HFFc6 (cell line): ENCODE results near the gene ZNF543. TPM values are rescaled to one million over a fixed set of nuclear protein-coding genes. Genes with fewer than 3 reads are reported as not detected.
"Not testable (repeated sequence)": the region's sequence is repeated elsewhere in the genome, so short reads cannot be mapped to it uniquely, and the experiment has no call there.

Experiments used
- DNase-seq: peaks from one replicate; pipeline ENCODE4 v3.0.0-alpha.2; 2018
- H3K27ac Mint-ChIP-seq: 2 replicates; pipeline ENCODE4 v1.8.0; 2020; ENCODE audit warnings: mild to moderate bottlenecking, mixed read lengths
- H3K27me3 Mint-ChIP-seq: 2 replicates; pipeline ENCODE4 v1.8.0; 2021; ENCODE audit warnings: mild to moderate bottlenecking, moderate library complexity, mixed read lengths; ENCODE audit not compliant: insufficient read depth
- H3K36me3 Mint-ChIP-seq: 2 replicates; pipeline ENCODE4 v1.8.0; 2021; ENCODE audit warnings: low read depth, mixed read lengths
- H3K4me1 Mint-ChIP-seq: 2 replicates; pipeline ENCODE4 v1.8.0; 2020; ENCODE audit warnings: low read depth, mixed read lengths
- H3K4me3 Mint-ChIP-seq: 2 replicates; pipeline ENCODE4 v1.8.0; 2020; ENCODE audit warnings: mild to moderate bottlenecking, moderate library complexity, mixed read lengths
- H3K9me3 Mint-ChIP-seq: 2 replicates; pipeline ENCODE4 v1.8.0; 2020; ENCODE audit warnings: mild to moderate bottlenecking, mixed read lengths
- CTCF ChIP-seq: fragments of 200-600 bp; sonication (generic); IDR thresholded peaks from 2 replicates; pipeline ENCODE4 v1.5.0; 2021; ENCODE audit warnings: antibody characterized with exemption, mild to moderate bottlenecking
- long read RNA-seq: library from polyadenylated mRNA; unstranded; transcript quantifications from one replicate; pipeline ENCODE4 v2.0.0, GENCODE V29; 2019
- total RNA-seq, 6 experiments: library from RNA; stranded (reverse); fragmentation: NEBNext Ultra II Directional; extraction: Animal tissue kit (Norgen Biotek cat#: 25700); gene quantifications; 2 replicates in 1 of 6; 3 replicates in 5 of 6; pipeline ENCODE4 v1.2.3, GENCODE V29; 2021

Gene ZNF543
- total RNA-seq = 1 to 10 TPM; 4.6 to 5.2 (median 4.8) TPM
- long read RNA-seq = 0 reads

DNA sequence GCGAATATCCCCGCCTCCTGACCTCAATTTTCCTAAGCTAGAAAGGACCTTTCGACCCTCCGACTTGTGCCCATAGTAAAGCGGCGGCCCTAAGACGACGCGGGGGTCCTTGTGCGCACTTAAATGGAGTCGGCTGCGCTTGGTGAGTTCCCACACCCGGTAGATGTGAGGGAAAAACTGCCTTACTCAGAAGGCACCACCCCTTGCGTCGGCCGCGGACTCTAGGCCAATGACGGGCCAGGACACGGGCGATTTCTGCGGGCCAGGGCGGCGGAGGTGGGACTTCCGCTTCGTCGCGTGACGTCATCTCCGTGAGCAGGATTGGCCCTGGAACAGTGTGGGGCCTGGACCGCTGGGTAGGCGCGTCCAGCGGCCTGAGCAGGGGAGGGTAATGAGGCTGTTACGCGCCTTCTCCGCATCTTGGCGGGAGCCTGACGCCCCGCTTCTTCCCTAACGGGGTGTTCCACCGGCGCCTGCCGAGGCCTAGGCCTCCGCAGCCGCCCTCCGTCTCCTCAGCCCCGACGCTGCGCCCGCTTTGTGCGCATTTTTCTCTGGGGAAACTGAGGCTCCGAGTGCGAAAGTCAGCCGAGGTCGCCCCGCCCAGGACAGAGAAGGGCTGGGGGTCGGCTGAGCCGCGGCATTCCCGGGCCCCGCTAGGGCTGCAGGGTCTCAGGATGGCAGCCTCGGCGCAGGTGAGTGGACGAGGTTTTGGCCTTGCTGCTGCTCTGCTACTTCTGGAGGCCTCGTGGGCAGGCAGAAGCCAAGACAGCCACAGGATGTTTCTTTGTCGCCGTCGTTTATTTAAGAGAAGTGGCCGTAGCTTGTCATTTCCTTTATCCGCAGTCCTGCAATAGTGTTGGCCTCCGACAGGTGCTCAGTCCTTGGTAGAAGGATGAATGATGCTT is at the start of gene ZNF543:
Gene ZNF543 (plus strand): TSS at position 293 of the 905 bp plus-strand sequence. CDS start 382 bp downstream, at position 675.
- H3K9me3 Mint-ChIP-seq = no peaks in the 10 kb centered on the region
- DNase-seq = peak; percentile 92
- H3K4me1 Mint-ChIP-seq = peaks cover 28% of the 10 kb centered on the region
- H3K27ac Mint-ChIP-seq = peak within 1 kb of the TSS; percentile 96
- peaks cover 13% of the 10 kb centered on the region for H3K36me3 Mint-ChIP-seq
- peaks cover 8% of the 10 kb centered on the region for H3K27me3 Mint-ChIP-seq
- peak; percentile 30 for TF ChIP-seq CTCF
- peak within 1 kb of the TSS; percentile 98 for H3K4me3 Mint-ChIP-seq

GRCh38 chr19:57271280-57271679 is 49.0 kb upstream of the ZNF543 start:
- Mint-ChIP-seq H3K4me1 (peaks cover 41% of the 10 kb centered on the region), H3K27ac (no peak overlapping the region), H3K36me3 (peaks cover 16% of the 10 kb centered on the region), H3K27me3 (peaks cover 1% of the 10 kb centered on the region), H3K9me3 (no peaks in the 10 kb centered on the region), H3K4me3 (no peak overlapping the region)
- no peak for DNase-seq
- no peak for TF ChIP-seq CTCF

GRCh38 chr19:57273014-57273413 is 47.3 kb upstream of the ZNF543 start:
- peaks cover 3% of the 10 kb centered on the region for H3K27me3 Mint-ChIP-seq
- H3K36me3 Mint-ChIP-seq = peaks cover 8% of the 10 kb centered on the region; the same call in 1 of the 2 replicates
- DNase-seq = no peak
- peaks cover 36% of the 10 kb centered on the region for H3K4me1 Mint-ChIP-seq
- no peak overlapping the region for H3K27ac Mint-ChIP-seq
- no peaks in the 10 kb centered on the region for H3K9me3 Mint-ChIP-seq
- TF ChIP-seq CTCF = no peak
- H3K4me3 Mint-ChIP-seq = no peak overlapping the region

GRCh38 chr19:57276430-57276829 is 43.8 kb upstream of the ZNF543 start:
- peaks cover 22% of the 10 kb centered on the region for H3K4me1 Mint-ChIP-seq
- H3K27me3 Mint-ChIP-seq = peaks cover 3% of the 10 kb centered on the region
- no peak overlapping the region for H3K4me3 Mint-ChIP-seq
- TF ChIP-seq CTCF = no peak
- no peaks in the 10 kb centered on the region for H3K9me3 Mint-ChIP-seq
- H3K27ac Mint-ChIP-seq = no peak overlapping the region
- no peak for DNase-seq
- H3K36me3 Mint-ChIP-seq = peaks cover 9% of the 10 kb centered on the region

DNA sequence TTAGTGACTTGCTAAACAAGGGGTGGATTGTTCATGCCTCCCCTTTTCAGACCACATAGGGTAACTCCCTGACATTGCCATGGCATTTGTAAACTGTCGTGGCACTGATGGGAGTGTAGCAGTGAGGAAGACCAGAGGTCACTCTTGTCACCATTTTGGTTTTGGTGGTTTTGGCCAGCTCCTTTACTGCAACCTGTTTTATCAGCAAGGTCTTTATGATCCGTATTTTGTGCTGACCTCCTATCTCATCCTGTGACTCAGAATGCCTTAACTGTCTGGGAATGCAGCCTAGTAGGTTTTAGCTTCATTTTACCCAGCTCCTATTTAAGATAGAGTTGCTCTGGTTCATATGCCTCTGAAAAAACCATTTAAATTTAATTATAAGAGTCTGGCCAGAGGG is 41.8 kb upstream of the ZNF543 start:
- Mint-ChIP-seq H3K4me3 (peak overlapping the region; percentile 60), H3K4me1 (peaks cover 32% of the 10 kb centered on the region), H3K36me3 (peaks cover 24% of the 10 kb centered on the region)
- peak; percentile 84 for DNase-seq
- H3K9me3 Mint-ChIP-seq, H3K27ac Mint-ChIP-seq, H3K27me3 Mint-ChIP-seq: not testable (repeated sequence)
